AG04449 (cell line): Measurements from ENCODE around the gene SLC6A2.

Source experiments
- CTCF ChIA-PET: fragments of 350-600 bp; formaldehyde crosslinking; extraction: SDS; loops from one replicate; lab custom pipeline; 2021; ENCODE audit warnings: antibody characterized with exemption; lab: Yijun Ruan, JAX
- POLR2A ChIA-PET: fragments of 400-600, 350-600 bp; formaldehyde crosslinking; extraction: SDS; loops from one replicate; lab custom pipeline; 2020; ENCODE audit warnings: antibody characterized with exemption, inconsistent platforms; lab: Yijun Ruan, JAX
- DNase-seq: peaks from one replicate; pipeline ENCODE4 v3.0.0-alpha.2; 2010; ENCODE audit warnings: low read depth, low spot score
- H3K4me3 ChIP-seq: 2 replicates; pipeline ENCODE4 v1.5.1; 2011; ENCODE audit warnings: low read depth, mild to moderate bottlenecking, control low read depth, low read length
- TF ChIP-seq, protein P1 (sequence below): IDR thresholded peaks from one replicate; pipeline ENCODE4 v1.5.1; 2011; ENCODE audit warnings: mild to moderate bottlenecking, moderate library complexity, low read length, control low read depth, inconsistent platforms; ENCODE audit not compliant: insufficient read depth; ENCODE audit errors: missing control alignments

The SLC6A2 gene

GRCh38 chr16:55660828-55661227 lies 5.0 kb downstream of the SLC6A2 start:
- POLR2A ChIA-PET, result no interaction called here
- CTCF ChIA-PET, result interaction anchor here (2.7 kb wide), 1 partner anchor 196 kb away, joined by 12 read pairs; no protein-coding TSS in a partner anchor
- DNase-seq, result no peak
- H3K4me3 ChIP-seq, result no peak overlapping the region
- TF ChIP-seq, protein P1, sequence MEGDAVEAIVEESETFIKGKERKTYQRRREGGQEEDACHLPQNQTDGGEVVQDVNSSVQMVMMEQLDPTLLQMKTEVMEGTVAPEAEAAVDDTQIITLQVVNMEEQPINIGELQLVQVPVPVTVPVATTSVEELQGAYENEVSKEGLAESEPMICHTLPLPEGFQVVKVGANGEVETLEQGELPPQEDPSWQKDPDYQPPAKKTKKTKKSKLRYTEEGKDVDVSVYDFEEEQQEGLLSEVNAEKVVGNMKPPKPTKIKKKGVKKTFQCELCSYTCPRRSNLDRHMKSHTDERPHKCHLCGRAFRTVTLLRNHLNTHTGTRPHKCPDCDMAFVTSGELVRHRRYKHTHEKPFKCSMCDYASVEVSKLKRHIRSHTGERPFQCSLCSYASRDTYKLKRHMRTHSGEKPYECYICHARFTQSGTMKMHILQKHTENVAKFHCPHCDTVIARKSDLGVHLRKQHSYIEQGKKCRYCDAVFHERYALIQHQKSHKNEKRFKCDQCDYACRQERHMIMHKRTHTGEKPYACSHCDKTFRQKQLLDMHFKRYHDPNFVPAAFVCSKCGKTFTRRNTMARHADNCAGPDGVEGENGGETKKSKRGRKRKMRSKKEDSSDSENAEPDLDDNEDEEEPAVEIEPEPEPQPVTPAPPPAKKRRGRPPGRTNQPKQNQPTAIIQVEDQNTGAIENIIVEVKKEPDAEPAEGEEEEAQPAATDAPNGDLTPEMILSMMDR, result no peak

GRCh38 chr16:55661941-55662643 lies 6.3 kb downstream of the SLC6A2 start:
- DNase-seq, result no peak
- ChIA-PET POLR2A (no interaction called here), CTCF (interaction anchor here (0.7 to 2.7 kb wide), 2 partner anchors 42 to 197 kb away, joined by 3 to 12 read pairs; no protein-coding TSS in a partner anchor)
- no peak overlapping the region for H3K4me3 ChIP-seq
- TF ChIP-seq, protein P1, result no peak

DNA sequence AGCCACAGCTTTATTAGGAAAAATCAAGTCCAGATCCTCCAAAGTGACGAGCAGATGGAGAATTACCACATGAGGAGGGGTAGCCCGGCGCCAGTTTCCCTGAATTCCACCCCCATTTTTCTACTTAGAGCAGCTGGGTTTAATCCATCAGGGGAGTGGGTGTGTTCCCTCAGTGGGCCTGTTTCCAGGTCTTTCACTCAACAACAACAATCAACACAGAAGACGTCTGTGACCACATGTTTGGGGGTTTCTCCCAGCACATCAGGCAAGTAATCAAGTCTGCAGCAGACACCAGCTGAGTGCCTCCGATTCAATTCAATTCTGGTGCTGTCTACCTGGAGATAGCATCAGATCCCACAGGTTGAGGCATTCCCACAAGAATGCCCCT lies 6.8 kb downstream of the SLC6A2 start:
- ChIA-PET CTCF (interaction anchor here (2.7 kb wide), 1 partner anchor 198 kb away, joined by 12 read pairs; no protein-coding TSS in a partner anchor), POLR2A (no interaction called here)
- no peak for DNase-seq
- no peak overlapping the region for H3K4me3 ChIP-seq
- TF ChIP-seq, protein P1, result no peak

DNA sequence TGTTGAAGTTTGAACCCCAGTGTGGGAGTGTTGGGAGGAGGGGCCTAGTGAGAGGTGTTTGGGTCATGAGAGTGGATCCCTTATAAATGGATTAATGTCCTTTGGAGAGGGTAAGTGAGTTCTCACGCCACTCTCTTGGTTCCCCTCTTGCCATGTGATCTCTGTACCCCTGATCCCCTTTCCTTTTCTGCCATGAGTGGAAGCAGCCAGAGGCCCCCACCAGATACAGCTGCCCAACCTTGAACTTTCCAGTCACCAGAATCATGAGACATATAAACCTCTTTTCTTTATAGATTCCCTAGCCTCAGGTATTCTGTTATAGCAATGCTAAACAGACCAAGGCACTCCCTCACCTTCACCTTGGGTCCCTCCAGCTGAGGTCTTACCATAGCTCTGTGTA lies 7.4 kb downstream of the SLC6A2 start:
- TF ChIP-seq, protein P1, result no peak
- ChIA-PET CTCF (interaction anchor here (2.7 kb wide), 1 partner anchor 198 kb away, joined by 12 read pairs; no protein-coding TSS in a partner anchor), POLR2A (no interaction called here)
- DNase-seq, result no peak
- H3K4me3 ChIP-seq, result no peak overlapping the region

GRCh38 chr16:55663765-55664677 lies 8.2 kb downstream of the SLC6A2 start:
- no peak overlapping the region for H3K4me3 ChIP-seq
- no peak for DNase-seq
- POLR2A ChIA-PET, result no interaction called here
- TF ChIP-seq, protein P1, result no peak
- CTCF ChIA-PET, result interaction anchor here (1.2 kb wide), 1 partner anchor 37 kb away, joined by 4 read pairs; no protein-coding TSS in a partner anchor

DNA sequence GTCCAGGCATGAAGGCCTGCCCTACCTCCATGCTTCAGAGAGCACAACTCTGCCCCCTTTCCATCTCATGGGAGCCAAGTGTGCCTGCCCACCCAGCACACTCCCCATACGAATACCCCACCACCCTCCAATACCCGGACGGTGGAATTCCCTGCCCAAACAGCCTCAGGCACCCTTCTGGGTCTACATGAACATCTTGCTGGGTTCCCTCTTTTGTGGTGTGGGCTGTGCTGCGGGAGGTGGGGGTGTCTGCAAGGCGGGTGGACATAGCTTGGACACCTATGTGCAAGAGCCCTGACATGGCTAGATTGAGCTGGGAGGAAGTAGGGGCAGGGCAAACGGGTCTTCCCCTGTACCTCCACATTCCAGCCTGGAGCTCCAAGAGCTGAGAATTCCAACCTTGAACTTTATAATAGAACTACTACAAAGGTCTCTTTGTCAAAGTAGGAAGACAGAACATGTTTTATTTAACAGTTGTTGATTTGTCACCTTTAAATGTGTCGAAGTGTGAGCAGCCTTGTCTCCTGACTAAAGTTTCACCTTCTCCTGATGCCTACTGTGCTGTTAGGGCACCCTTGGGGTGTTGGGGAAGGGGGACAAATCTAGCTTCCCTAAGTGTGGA lies 9.1 kb downstream of the SLC6A2 start:
- TF ChIP-seq, protein P1, result no peak
- CTCF ChIA-PET, result interaction anchor here (0.6 to 1.2 kb wide), 2 partner anchors 37 to 128 kb away, joined by 3 to 4 read pairs; no protein-coding TSS in a partner anchor
- H3K4me3 ChIP-seq, result no peak overlapping the region
- POLR2A ChIA-PET, result no interaction called here
- no peak for DNase-seq
